Panc1 (cell line): Measurements from ENCODE around the gene SLC17A6.

Experiments
- CTCF ChIP-seq: fragments of 450-650 bp; IDR thresholded peaks from 2 replicates; pipeline ENCODE4 v1.5.1; 2017; ENCODE audit warnings: mild to moderate bottlenecking
- POLR2AphosphoS5 ChIP-seq: IDR thresholded peaks from 2 replicates; pipeline ENCODE4 v1.6.1; 2012; ENCODE audit warnings: mild to moderate bottlenecking, low read depth, low read length, moderate library complexity
- REST ChIP-seq, 2 experiments: IDR thresholded peaks; 2 replicates each; pipeline ENCODE4 v1.6.1; 2011 to 2012; ENCODE audit warnings: low read depth in 2 of 2, control low read depth in 1 of 2, low read length in 1 of 2, mild to moderate bottlenecking in 1 of 2, moderate library complexity in 1 of 2; ENCODE audit not compliant: insufficient read depth in 1 of 2
- SIN3A ChIP-seq: IDR thresholded peaks from 2 replicates; pipeline ENCODE4 v1.6.1; 2012; ENCODE audit warnings: low read depth, mild to moderate bottlenecking, low read length, moderate library complexity, borderline replicate concordance; ENCODE audit not compliant: insufficient read depth
- TCF7L2 ChIP-seq: IDR thresholded peaks from 2 replicates; pipeline ENCODE4 v1.6.1; 2011; ENCODE audit warnings: mild to moderate bottlenecking, low read depth, low read length, inconsistent platforms

GRCh38 chr11:22346282-22346681, 8.1 kb downstream of the SLC17A6 start:
- TF ChIP-seq CTCF = no peak
- no peak for TF ChIP-seq SIN3A
- no peak for TF ChIP-seq REST (IDR thresholded peaks at IDR 0.05; ENCODE audit: insufficient read depth in 1 of 2, low read depth in 2 of 2, low read length in 1 of 2)
- no peak for TF ChIP-seq POLR2AphosphoS5
- no peak for TF ChIP-seq TCF7L2
